Testis (tissue), 3 donors: ENCODE measurements around the gene DYNC2LI1. TPM values are rescaled to one million over a fixed set of nuclear protein-coding genes. Genes with fewer than 3 reads are reported as not detected.

Source experiments
- DNase-seq: peaks from one replicate; pipeline ENCODE4 v3.0.0-alpha.2; 2019
- H3K27ac ChIP-seq, 2 donors: fragments of 200-600 bp; sonication (generic); one replicate each; pipeline ENCODE4 v1.5.1; 2019
- H3K27me3 ChIP-seq: fragments of 200-600 bp; sonication (generic); one replicate; pipeline ENCODE4 v1.5.1; 2019
- H3K36me3 ChIP-seq: fragments of 200-600 bp; sonication (generic); one replicate; pipeline ENCODE4 v1.5.1; 2017; ENCODE audit warnings: low read depth; ENCODE audit errors: missing control alignments
- H3K4me1 ChIP-seq: fragments of 200-600 bp; sonication (generic); one replicate; pipeline ENCODE4 v1.5.1; 2019
- H3K4me3 ChIP-seq, 2 donors: fragments of 200-600 bp; sonication (generic); one replicate each; pipeline ENCODE4 v1.5.1; 2017 to 2019
- H3K9me3 ChIP-seq: fragments of 200-600 bp; sonication (generic); one replicate; pipeline ENCODE4 v1.5.1; 2017
- POLR2A ChIP-seq: fragments of 450-650 bp; IDR thresholded peaks from one replicate; pipeline ENCODE4 v1.6.1; 2017; ENCODE audit warnings: antibody characterized with exemption, mild to moderate bottlenecking, moderate library complexity
- WGBS, 2 donors: methylation state at CpG; one replicate each; pipeline ENCODE4 v1.1.5; 2018; 5-methylcytosine and 5-hydroxymethylcytosine counted together
- intact Hi-C: fragments of 100-400 bp; cut with DNase I; formaldehyde crosslinking; loops from one replicate; pipeline ENCODE4 v1.15.1; 2023; ENCODE audit warnings: low total_unique reads
- polyA plus RNA-seq: library from polyadenylated mRNA; stranded (reverse); fragments of 350-450 nt; fragmentation: Illumina TruSeq; extraction: RNeasy Lipid Tissue Mini Kit (QIAGEN cat#74804); gene quantifications from one replicate; pipeline ENCODE4 v1.2.3, GENCODE V29; 2014; ENCODE audit warnings: low read depth, low replicate concordance; ENCODE audit not compliant: insufficient read depth
- total RNA-seq, 2 donors: library from RNA; depleted of rRNA; stranded (reverse); fragments of >200 nt; gene quantifications; one replicate each; pipeline ENCODE4 v1.2.3, GENCODE V29; 2016
- TF ChIP-seq, protein P1 (sequence below), 3 experiments: fragments of 450-650 bp in 2 of 3; fragments of 200-600 bp in 1 of 3; sonication (generic) in 1 of 3; IDR thresholded peaks; one replicate each; pipeline ENCODE4 v1.5.1; 2016 to 2019; ENCODE audit warnings: antibody characterized with exemption in 3 of 3, mild to moderate bottlenecking in 2 of 3, moderate library complexity in 1 of 3

DYNC2LI1 gene
- total and polyA plus RNA-seq, 3 donors from 2014 or later: 48.8 to 66.8 (median 60.4) TPM

DNA sequence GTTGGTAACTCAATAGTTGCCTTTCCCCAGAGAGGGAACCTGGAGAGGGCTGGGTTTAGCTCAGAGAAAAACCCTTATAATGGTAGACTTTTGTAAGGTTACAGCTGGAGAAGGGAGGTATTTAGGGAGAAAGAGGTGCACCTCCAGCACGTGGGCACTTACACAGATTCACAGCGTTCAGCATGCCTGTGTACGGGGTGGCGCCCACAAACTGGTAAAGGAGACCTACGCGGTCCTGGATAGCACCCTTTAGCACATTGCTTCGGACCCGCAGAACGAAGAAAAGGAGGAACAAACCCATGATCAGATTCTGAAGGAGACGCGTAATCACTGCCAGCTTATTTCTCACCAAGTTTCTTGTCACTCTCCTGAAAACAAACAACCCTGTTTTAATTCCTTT lies 49.9 kb downstream of the DYNC2LI1 start:
- no peak for TF ChIP-seq POLR2A
- TF ChIP-seq, protein P1, sequence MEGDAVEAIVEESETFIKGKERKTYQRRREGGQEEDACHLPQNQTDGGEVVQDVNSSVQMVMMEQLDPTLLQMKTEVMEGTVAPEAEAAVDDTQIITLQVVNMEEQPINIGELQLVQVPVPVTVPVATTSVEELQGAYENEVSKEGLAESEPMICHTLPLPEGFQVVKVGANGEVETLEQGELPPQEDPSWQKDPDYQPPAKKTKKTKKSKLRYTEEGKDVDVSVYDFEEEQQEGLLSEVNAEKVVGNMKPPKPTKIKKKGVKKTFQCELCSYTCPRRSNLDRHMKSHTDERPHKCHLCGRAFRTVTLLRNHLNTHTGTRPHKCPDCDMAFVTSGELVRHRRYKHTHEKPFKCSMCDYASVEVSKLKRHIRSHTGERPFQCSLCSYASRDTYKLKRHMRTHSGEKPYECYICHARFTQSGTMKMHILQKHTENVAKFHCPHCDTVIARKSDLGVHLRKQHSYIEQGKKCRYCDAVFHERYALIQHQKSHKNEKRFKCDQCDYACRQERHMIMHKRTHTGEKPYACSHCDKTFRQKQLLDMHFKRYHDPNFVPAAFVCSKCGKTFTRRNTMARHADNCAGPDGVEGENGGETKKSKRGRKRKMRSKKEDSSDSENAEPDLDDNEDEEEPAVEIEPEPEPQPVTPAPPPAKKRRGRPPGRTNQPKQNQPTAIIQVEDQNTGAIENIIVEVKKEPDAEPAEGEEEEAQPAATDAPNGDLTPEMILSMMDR (IDR thresholded peaks at IDR 0.05): no peak
- H3K4me1 ChIP-seq: no peaks in the 10 kb centered on the region
- H3K4me3 ChIP-seq: no peak overlapping the region
- H3K27ac ChIP-seq: no peak overlapping the region
- H3K27me3 ChIP-seq: no peaks in the 10 kb centered on the region
- H3K36me3 ChIP-seq: no peaks in the 10 kb centered on the region
- H3K9me3 ChIP-seq: no peaks in the 10 kb centered on the region
- WGBS, 2 donors: 88 to 92% methylated on average over 11 of the region's 11 CpGs
- DNase-seq: no peak
- intact Hi-C loops: no loop called here

DNA sequence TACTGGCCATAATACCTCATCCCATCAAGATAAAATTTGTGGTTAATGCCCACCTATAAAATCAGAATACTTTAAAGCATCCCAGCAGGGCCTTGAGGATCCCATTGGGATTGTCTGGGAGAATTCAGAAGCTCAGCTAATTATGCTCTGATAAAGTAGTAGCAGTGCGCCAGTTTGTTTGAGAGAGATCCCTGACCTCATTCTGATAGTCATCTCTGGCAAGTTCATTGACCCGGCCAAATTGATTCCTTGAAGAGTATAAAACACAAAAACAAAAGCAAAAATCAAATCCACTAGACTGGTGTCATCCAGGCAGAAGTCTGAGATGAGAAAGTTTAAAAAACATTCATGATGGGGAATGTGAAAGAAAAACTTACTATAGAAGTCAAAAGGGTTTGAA lies 50.7 kb downstream of the DYNC2LI1 start:
- no peaks in the 10 kb centered on the region for H3K27me3 ChIP-seq
- no peak overlapping the region for H3K4me3 ChIP-seq
- 89 to 95% methylated on average over 2 of the region's 2 CpGs for WGBS, 2 donors
- intact Hi-C loops: no loop called here
- H3K27ac ChIP-seq: no peak overlapping the region
- no peaks in the 10 kb centered on the region for H3K9me3 ChIP-seq
- DNase-seq: no peak
- H3K36me3 ChIP-seq: no peaks in the 10 kb centered on the region
- TF ChIP-seq, protein P1 (IDR thresholded peaks at IDR 0.05): no peak
- H3K4me1 ChIP-seq: no peaks in the 10 kb centered on the region

DNA sequence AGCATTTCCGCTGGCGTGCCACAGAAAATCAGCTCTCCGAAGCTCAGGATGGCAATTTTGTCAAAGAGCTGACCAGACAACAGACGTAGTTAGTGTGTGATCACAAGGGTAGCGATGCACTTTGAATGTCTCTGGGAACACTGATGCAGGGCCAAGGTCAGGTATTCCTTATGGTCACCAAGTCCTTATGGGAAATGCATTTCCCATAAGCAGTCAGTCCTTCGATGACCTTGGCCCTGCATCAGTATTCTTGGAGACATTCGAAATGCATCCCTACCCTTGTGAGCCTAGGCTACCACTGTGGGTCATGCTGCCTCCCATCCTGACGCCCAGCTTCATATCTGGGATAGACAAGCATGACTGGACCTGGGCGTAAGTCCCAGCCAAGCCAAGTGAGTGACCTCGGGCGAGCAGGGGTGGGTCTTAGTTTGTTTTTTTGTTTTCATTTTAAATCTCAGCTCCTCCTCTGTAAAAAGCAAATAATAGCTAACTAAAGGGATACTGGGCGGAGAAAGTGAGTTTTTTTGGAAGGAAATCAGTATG lies 51.2 kb downstream of the DYNC2LI1 start:
- WGBS, 2 donors: 72 to 91% methylated on average over 12 of the region's 12 CpGs
- intact Hi-C loops: no loop called here
- DNase-seq: no peak
- Histone ChIP-seq H3K4me1 (no peaks in the 10 kb centered on the region), H3K4me3 (no peak overlapping the region), H3K27ac (no peak overlapping the region), H3K27me3 (no peaks in the 10 kb centered on the region), H3K9me3 (no peaks in the 10 kb centered on the region), H3K36me3 (no peaks in the 10 kb centered on the region)
- TF ChIP-seq, protein P1 (IDR thresholded peaks at IDR 0.05): no peak
- TF ChIP-seq POLR2A: no peak

- Histone ChIP-seq H3K4me3 (no peak overlapping the region), H3K27ac (no peak overlapping the region), H3K36me3 (no peaks in the 10 kb centered on the region), H3K27me3 (no peaks in the 10 kb centered on the region), H3K4me1 (no peaks in the 10 kb centered on the region), H3K9me3 (no peaks in the 10 kb centered on the region)
- TF ChIP-seq, protein P1 (IDR thresholded peaks at IDR 0.05): no peak
- TF ChIP-seq POLR2A: no peak
- intact Hi-C loops: no loop called here
- no peak for DNase-seq
- 65 to 70% methylated on average over 3 of the region's 3 CpGs for WGBS, 2 donors
Observed at GRCh38 chr2:43825841-43826240, 52.0 kb downstream of the DYNC2LI1 start.
